Measurements from ENCODE around the gene KLK10. TPM values are rescaled to one million over a fixed set of nuclear protein-coding genes. Genes with fewer than 3 reads are reported as not detected.

The KLK10 gene
- total RNA-seq, 4 donors from 2014 or later, result 0.63 TPM; not detected in 3

DNA sequence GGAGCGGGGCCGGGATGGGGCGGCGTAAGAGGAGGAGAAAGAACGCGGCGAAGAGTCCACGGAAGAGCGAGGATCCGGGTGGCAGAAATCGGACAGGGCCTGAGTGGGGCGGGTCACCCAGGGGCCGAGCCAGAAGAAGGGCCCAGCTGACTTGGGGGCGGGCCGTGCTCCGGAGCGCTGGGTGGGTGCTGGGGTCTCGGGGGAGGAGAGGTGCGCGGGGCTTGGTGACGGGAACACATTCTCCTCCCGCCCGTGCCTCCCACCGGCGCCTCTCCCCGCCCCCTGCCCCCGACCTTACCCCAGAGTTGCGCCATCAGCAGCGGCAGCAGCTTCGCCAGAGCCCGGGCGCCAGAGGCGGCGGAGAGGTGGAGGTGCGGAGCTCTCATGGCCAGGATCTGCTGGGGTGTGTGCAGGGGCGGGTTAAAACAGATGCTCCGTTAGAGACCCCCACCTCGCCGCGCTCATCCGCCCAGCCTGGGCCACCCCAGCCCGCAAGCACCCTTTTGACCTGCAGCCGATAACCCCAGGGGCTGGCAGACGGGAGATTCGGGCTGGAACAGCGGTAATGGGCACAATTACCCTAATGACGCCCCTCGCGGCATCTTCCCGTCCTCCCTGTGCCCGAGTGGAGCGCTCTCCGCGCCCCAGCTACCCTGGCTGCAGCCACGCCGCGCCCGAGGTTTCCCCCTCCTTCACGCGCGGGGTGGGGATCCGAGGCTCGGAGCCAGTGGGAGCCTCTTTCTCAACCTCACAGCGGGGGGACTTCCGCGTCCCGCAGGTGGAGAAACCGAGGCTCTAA is 565 bp downstream of the KLK10 start:
- intact Hi-C loops (cut with DNase I), result no loop called here
- no peaks in the 10 kb centered on the region for H3K36me3 ChIP-seq
- H3K27ac ChIP-seq, result no peak overlapping the region
- no peaks in the 10 kb centered on the region for H3K9me3 ChIP-seq
- peak; percentile 8 to 18 for DNase-seq
- WGBS, 2 donors, result 2 to 4% methylated on average over 29 to 42 of the region's 68 CpGs
- H3K4me1 ChIP-seq, result peaks cover 5 to 20% of the 10 kb centered on the region in 2 donors
- TF ChIP-seq POLR2A (IDR thresholded peaks at IDR 0.05), result no peak
- TF ChIP-seq, protein P1, sequence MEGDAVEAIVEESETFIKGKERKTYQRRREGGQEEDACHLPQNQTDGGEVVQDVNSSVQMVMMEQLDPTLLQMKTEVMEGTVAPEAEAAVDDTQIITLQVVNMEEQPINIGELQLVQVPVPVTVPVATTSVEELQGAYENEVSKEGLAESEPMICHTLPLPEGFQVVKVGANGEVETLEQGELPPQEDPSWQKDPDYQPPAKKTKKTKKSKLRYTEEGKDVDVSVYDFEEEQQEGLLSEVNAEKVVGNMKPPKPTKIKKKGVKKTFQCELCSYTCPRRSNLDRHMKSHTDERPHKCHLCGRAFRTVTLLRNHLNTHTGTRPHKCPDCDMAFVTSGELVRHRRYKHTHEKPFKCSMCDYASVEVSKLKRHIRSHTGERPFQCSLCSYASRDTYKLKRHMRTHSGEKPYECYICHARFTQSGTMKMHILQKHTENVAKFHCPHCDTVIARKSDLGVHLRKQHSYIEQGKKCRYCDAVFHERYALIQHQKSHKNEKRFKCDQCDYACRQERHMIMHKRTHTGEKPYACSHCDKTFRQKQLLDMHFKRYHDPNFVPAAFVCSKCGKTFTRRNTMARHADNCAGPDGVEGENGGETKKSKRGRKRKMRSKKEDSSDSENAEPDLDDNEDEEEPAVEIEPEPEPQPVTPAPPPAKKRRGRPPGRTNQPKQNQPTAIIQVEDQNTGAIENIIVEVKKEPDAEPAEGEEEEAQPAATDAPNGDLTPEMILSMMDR (IDR thresholded peaks at IDR 0.05), result no peak
- H3K4me3 ChIP-seq (replicated peaks in 1 of 3), result no peak overlapping the region
- H3K27me3 ChIP-seq, result peaks cover 28% of the 10 kb centered on the region

DNA sequence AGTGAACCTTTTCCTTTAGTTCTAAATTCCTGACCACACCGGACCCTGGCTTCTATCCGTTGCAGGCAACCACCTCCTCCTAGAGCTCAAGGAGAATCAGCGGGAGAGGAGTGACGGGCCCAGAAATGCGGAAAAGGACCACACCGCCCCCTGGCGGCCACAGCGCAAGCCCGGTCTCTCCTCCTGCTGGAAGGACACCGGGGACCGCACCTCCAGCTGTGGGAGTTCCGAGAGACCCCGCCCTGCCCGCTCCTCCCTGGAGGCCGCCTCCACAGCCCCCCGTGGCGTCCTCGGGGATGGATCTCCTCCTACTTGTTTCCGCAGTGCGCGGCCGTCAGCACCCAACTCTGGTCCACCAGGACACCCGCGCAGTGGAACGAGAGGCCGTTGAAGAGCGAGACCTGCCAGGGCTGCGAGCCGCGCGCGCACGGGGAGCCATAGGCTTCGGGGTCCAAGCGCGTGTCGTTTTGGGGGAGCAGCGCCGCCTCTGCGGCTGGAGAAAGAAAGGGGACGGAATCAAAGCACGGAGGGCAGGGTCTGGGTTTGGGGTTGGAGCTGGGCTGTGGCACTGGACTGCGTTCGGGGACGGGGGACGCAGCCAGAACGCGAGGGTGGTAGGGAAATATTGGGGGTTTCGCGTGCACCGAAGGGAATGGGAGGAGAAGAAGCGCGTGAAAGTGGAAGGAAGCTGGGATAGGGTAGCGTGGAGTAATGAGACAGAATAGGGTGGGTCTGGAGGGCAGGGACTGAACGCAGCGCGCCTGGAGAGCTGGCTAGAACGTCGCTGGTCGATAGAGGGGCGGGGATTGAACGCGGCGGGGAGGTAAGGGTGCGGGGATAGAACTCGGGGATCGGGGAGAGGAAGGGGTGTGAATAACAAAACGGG is 2.5 kb downstream of the KLK10 start:
- no peak overlapping the region for H3K4me3 ChIP-seq (replicated peaks in 1 of 3)
- peaks cover 5 to 20% of the 10 kb centered on the region in 2 donors for H3K4me1 ChIP-seq
- intact Hi-C loops (cut with DNase I), result no loop called here
- H3K27me3 ChIP-seq, result peaks cover 28% of the 10 kb centered on the region
- DNase-seq, result peak; percentile 38 to 77
- 1 to 2% methylated on average over 55 to 56 of the region's 68 CpGs for WGBS, 2 donors
- H3K27ac ChIP-seq, result no peak overlapping the region
- H3K36me3 ChIP-seq, result no peaks in the 10 kb centered on the region
- no peaks in the 10 kb centered on the region for H3K9me3 ChIP-seq
- TF ChIP-seq, protein P1 (IDR thresholded peaks at IDR 0.05), result peak; percentile 34 to 87 (median 56)
- TF ChIP-seq POLR2A (IDR thresholded peaks at IDR 0.05), result no peak

DNA sequence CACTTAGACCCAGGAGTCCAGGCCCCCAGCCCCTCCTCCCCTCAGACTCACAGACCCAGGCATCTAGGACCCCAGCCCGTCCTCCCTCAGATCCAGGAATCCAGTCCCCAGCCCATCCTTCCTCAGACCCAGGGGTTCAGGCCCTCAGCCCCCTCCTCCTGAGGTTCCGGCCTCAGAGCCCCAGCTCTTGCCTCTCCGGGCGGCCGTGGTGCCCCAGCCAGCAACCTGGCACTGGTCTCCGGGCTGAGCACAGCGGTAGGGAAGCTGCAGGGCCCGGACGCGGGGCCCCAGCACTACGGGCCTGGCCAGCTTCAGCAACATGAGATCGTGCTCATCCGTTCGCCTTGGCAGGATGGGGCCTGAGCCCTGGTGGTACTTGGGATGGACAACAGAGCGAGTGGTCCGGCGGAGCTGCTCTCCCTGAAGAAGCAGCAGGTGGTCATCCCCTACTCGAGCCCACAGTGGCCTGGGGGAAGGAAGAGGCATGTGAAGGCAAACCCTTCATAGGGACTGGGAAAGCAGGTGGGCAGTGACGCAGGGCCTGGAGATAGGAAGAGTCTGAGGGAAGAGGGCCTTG is 3.7 kb downstream of the KLK10 start:
- peaks cover 28% of the 10 kb centered on the region for H3K27me3 ChIP-seq
- intact Hi-C loops (cut with DNase I), result no loop called here
- H3K4me3 ChIP-seq (replicated peaks in 1 of 3), result no peak overlapping the region
- H3K36me3 ChIP-seq, result no peaks in the 10 kb centered on the region
- no peak for TF ChIP-seq POLR2A (IDR thresholded peaks at IDR 0.05)
- TF ChIP-seq, protein P1 (IDR thresholded peaks at IDR 0.05), result no peak
- DNase-seq, result no peak
- no peaks in the 10 kb centered on the region for H3K9me3 ChIP-seq
- H3K27ac ChIP-seq, result no peak overlapping the region
- 80 to 94% methylated on average over 15 to 18 of the region's 19 CpGs for WGBS, 2 donors
- peaks cover 5 to 17% of the 10 kb centered on the region in 2 donors for H3K4me1 ChIP-seq

DNA sequence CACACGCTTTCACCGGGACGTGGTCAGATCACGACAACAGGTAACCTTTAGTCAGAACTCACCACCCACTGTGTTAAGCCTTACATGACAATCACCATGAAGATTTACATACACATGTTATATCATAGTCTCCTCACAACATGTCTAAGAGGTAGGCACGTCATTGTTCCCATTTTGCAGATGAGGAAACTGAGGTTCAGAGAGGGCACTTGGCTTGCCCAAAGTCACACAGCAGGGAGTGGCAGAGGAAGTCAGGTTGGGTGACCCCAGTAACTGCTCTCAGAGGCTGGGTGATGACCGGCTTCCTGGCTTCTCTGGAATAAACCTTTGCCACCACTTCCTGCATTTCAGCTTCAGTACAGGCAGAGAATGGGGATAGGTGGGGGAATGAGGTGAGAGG is 5.3 kb downstream of the KLK10 start:
- intact Hi-C loops (cut with DNase I), result no loop called here
- no peak for DNase-seq
- WGBS, 2 donors, result 83 to 89% methylated on average over 5 to 6 of the region's 6 CpGs
- Histone ChIP-seq H3K27me3 (peaks cover 26% of the 10 kb centered on the region), H3K9me3 (no peaks in the 10 kb centered on the region), H3K36me3 (no peaks in the 10 kb centered on the region), H3K4me3 (replicated peaks in 1 of 3) (no peak overlapping the region), H3K4me1 (peaks cover 5 to 15% of the 10 kb centered on the region in 2 donors), H3K27ac (no peak overlapping the region)
- TF ChIP-seq, protein P1 (IDR thresholded peaks at IDR 0.05), result no peak
- TF ChIP-seq POLR2A (IDR thresholded peaks at IDR 0.05), result no peak

All from thyroid gland (tissue), 4 donors.